GM18498 (cell line): ENCODE measurements around the gene DYSF.
A peak's percentile ranks its signal among the peaks of the same experiment; 100 is the strongest.

Experiments used
- ATAC-seq: cut with Tn5 transposase; IDR thresholded peaks from one replicate; pipeline ENCODE4 v1.9.1; 2021; ENCODE audit warnings: mild to moderate bottlenecking, moderate library complexity; ENCODE audit not compliant: unreplicated experiment

The DYSF gene

GRCh38 chr2:71496156-71496770 lies 42.9 kb downstream of the DYSF start:
- ATAC-seq = no peak

DNA sequence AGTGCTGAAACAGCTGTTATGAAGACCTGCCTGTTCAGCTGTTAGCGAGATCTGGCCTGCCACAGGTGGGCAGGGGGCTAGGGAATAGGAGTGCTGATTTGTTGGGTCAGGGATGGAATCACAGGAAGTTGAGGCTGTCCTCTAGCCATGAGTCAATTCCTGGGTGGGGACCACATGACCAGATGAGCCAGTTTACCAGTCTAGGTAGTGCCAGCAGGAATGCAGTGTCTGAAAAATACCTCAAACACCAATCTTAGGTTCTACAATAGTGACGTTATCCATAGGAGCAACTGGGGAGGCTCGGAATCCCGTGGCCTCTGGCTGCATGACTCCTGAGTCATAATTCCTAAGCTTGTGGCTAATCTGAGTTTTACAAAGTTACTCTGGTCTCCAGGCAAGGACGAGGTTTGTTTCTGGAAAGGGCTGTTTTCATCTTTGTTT lies 44.9 kb downstream of the DYSF start:
- ATAC-seq = no peak

- ATAC-seq = no peak
These were observed 46.3 kb downstream of the DYSF start for GRCh38 chr2:71499691-71500090.

DNA sequence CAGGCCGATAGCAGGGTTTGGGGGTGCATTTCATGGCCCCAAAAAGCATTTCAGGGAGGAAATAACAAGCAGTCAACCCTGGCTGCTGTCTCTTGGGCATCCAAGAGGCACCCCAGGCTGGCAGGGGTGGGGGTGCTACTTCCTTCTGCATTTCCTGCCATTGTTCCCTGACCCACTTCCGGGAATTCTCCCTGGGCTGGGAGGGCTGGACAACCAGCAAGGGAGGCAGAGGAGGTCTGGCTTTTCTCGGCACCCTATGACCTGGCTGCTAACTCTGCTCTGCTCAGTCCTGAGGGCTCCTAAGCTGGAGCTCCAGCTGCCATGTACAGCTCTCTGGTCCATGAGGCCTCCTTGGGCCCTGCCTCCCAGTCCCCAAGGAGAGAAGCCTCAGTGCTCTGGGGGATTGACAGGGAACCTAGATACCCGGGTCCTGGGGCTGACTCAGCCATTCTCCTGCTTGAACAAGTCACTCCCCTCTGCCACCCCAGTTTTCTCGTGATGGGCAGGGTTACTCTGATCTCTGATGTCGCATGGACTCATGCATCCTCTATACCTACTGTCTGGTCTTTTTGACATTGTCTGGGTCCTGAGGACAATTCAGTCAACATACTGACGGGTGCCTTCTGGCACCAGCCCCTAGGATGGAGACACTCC lies 47.2 kb downstream of the DYSF start:
- no peak for ATAC-seq

DNA sequence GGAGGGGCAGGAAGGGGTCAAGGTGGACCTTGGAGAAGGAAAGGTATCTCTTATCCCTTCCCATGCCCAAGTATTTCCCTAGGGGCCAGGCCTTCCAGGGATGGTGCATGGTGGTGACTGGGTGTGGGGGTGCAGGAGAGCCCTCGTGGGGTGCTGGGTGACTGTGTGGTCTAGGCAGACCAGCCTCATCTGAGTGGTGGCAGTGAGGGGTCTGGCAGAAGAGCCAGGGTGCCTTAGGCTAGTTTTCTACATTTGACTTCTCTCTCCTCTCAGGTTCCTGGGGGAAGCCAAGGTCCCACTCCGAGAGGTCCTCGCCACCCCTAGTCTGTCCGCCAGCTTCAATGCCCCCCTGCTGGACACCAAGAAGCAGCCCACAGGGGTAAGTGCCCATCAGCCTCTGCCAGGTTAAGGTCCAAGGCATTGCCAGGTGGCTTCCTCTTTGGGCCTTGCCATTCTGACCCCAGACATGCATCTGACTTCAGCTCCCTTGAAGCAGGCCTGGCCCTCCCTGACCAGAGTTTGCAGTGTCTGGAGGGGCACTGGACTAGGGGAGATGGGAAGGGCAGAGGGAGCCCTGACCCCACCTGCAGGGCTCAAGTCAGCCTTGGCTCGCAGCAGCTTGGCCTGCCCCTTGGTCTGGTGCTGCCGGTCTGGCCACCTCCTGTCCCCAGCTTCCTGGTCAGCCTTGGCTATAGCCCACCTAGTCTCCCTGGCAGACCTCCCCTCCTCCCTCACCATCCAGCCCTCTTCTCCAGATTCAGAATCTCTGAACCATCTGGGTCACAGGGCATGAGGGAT lies 49.8 kb downstream of the DYSF start:
- no peak for ATAC-seq

GRCh38 chr2:71503837-71504236 lies 50.5 kb downstream of the DYSF start:
- no peak for ATAC-seq

DNA sequence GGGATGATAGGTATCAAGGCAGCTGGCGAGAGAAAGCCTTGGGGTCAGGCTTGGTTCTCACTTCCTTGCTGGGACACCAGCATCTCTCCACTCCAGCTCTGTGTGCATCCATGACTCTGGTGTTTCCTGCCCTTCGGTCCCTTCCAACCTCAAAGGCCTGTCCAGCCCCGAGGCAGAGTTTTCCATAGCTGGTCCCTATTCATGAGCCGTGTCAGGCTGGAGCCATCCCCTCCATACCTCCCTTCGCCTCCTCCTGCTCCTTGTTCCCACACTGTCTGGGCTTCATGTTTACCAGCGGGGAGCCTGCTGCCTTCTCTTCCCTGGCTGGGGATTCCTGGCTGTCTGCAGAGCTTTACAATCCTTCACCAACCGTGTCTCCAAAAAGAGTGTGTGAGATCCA lies 51.2 kb downstream of the DYSF start:
- ATAC-seq = no peak

- ATAC-seq = no peak
These were observed 51.9 kb downstream of the DYSF start for GRCh38 chr2:71505086-71505769.

GRCh38 chr2:71505770-71506140 lies 52.4 kb downstream of the DYSF start:
- no peak for ATAC-seq

DNA sequence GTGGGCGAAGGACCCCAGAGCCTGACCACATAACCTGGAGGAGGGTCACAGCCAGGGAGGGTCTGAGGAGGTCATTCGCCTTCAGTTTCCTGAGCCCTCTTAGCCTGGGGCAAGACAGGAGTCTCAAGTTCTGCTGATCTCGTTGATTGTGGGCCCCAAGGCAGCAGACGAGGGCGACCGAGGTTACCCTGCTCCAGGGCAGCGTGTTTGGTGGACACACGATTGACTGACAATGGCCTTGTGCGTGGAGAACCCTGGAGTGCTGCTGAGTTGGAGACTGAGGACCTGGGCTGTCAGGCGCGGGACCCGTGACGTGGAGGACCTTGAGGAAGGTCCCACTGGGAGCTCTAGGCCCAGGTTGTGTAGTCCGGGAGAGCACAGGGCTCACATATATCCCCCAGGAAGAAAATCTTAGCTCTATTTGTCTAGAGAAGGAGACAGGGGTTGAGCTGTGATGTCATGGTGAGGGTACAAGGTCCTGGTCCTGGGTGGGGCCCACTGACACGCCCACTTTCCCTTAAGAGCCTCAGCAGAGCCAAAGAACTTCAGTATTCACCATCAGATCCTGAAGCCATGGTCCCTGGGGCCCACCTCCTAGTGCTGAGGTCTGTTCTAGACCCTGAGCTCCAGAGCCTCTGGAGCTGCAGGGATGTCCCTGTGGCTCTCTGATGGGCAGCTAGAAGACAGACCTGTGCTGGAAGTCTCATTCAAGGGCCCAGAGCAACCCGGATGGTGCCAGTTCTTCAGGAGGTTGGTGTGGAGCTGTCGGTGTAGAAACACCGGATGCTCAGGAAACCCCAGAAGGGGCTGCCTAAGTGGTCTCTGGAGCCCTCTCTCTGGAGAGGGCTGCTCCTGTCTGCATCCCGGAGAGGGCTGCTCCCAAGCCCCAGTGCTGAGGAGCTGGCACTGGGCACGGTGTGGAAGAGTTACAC lies 53.1 kb downstream of the DYSF start:
- no peak for ATAC-seq

- no peak for ATAC-seq
These were observed 54.1 kb downstream of the DYSF start for GRCh38 chr2:71507476-71507875.

- ATAC-seq = peak; percentile 72
These were observed 56.9 kb downstream of the DYSF start for GRCh38 chr2:71510196-71510807.

GRCh38 chr2:71510938-71511337 lies 57.6 kb downstream of the DYSF start:
- ATAC-seq = no peak

GRCh38 chr2:71511776-71512175 lies 58.4 kb downstream of the DYSF start:
- no peak for ATAC-seq

- no peak for ATAC-seq
These were observed 59.0 kb downstream of the DYSF start for GRCh38 chr2:71512386-71512785.

DNA sequence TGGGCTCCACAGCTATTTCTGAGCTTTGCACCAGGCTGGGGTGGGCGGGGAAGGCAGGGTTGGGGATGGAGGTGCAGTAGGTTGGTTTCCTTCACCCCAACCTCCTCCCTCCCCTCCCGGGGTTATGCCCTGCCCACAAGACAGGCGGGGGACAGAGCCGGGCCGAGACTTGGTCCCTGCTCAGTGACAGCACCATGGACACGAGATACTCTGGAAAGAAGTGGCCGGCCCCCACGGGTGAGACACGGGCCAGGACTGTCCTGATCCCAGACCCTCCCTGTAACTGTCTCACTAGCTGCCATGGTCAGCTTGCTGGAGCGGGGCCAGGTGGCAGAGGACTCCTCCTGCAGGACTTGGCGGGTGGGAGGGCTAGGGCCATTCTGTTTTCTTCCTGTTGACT lies 59.7 kb downstream of the DYSF start:
- ATAC-seq = no peak

DNA sequence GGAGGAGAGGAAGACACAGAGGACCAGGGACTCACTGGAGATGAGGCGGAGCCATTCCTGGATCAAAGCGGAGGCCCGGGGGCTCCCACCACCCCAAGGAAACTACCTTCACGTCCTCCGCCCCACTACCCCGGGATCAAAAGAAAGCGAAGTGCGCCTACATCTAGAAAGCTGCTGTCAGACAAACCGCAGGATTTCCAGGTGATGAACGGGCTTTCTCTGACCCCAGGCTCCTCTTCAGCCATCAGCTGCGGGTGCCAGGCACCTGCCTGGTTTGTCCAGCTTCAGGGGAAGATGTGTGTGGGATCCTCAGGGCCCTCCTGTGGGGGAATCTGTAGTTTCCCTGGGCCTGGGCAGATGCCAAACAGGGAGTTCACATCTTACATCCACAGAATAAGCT lies 60.4 kb downstream of the DYSF start:
- no peak for ATAC-seq

DNA sequence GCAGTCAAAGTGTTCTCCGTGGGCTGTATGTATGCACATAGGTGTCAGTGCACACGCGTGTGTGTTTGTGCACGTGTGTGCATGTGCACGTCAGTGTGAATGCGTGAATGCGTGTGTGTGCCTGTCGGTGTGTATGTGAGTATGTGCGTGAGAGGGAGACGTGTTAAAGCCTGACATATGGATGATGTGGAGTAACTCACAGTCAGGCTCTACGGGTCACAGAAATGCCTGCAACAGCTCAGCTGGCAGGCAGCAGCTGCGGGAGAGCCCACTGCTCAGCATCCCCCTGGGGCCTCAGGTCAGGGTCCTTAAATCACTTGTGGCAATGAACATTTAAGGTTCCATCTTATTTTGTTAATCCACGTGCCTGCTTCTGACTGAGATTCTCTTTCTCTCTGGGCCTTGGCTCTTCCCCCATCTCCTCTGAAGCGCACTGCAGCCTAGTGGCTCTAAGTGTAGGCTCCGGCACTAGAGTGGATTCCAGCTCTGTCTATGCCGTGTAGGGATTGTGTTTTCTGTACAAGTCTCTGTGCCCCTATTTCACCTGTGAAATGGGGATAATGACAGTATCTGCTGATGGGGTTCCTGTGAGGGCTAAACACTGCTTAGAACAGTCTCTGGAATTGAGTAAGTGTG lies 63.0 kb downstream of the DYSF start:
- ATAC-seq = no peak

DNA sequence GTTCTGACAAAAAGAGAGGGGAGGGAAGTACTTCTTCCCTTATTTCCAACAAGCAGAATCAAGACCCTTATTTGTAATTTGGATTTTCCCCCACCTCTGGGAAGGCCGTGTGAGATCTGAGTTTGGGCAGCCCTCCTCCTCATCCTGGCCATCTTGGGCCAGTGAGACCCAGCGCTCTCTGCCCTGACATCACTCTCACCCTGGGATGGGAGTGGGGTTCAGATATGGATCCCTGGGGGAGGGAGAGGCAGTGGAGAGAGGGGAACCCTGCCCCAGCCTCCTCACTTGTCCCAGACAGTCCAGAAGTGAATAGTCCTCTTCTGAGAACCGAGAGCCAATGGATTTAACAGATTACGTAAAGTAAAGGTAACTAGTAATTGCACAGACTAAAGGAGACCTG lies 64.5 kb downstream of the DYSF start:
- no peak for ATAC-seq
